Calu3 (cell line): ENCODE measurements around the gene NCR3LG1. TPM values are rescaled to one million over a fixed set of nuclear protein-coding genes. Genes with fewer than 3 reads are reported as not detected.

ENCODE experiments used
- BruUV-seq: library from RNA; stranded (reverse); fragments of 400-500 nt; replicated peaks from 2 replicates; lab custom pipeline; 2021; lab: Mats Ljungman, UMichigan
- CTCF ChIA-PET: fragments of 300-600 bp; sonication (Branson Sonifier 250); formaldehyde crosslinking; loops from one replicate; lab custom pipeline; 2022; ENCODE audit warnings: antibody characterized with exemption; lab: Charles Lee
- DNase-seq: peaks from one replicate; pipeline ENCODE4 v3.0.0; 2022
- H3K27ac Mint-ChIP-seq: one replicate; pipeline ENCODE4 v1.8.0; 2022; ENCODE audit warnings: mixed read lengths; ENCODE audit not compliant: unreplicated experiment
- H3K27me3 Mint-ChIP-seq: one replicate; pipeline ENCODE4 v1.8.0; 2022; ENCODE audit warnings: mixed read lengths; ENCODE audit not compliant: unreplicated experiment
- H3K36me3 Mint-ChIP-seq: one replicate; pipeline ENCODE4 v1.8.0; 2022; ENCODE audit warnings: mild to moderate bottlenecking, moderate library complexity, mixed read lengths; ENCODE audit not compliant: insufficient read depth, unreplicated experiment
- H3K4me1 Mint-ChIP-seq: one replicate; pipeline ENCODE4 v1.8.0; 2022; ENCODE audit warnings: mild to moderate bottlenecking, low read depth, mixed read lengths; ENCODE audit not compliant: unreplicated experiment
- H3K4me3 Mint-ChIP-seq: one replicate; pipeline ENCODE4 v1.8.0; 2022; ENCODE audit warnings: mild to moderate bottlenecking, low read depth, moderate library complexity, mixed read lengths; ENCODE audit not compliant: unreplicated experiment
- H3K9me3 Mint-ChIP-seq: one replicate; pipeline ENCODE4 v1.8.0; 2022; ENCODE audit warnings: low read depth, mixed read lengths; ENCODE audit not compliant: unreplicated experiment
- intact Hi-C: fragments of 100-400 bp; cut with micrococcal nuclease; formaldehyde crosslinking; loops from one replicate; pipeline ENCODE4 v1.10.0; 2022; ENCODE audit not compliant: unreplicated experiment
- total RNA-seq: library from RNA; stranded (reverse); gene quantifications from 2 replicates; pipeline ENCODE4 v1.2.3, GENCODE V29; 2022
- TF ChIP-seq, protein P1 (sequence below): fragments of 200-600 bp; IDR thresholded peaks from one replicate; pipeline ENCODE4 v1.8.0; 2022; ENCODE audit warnings: antibody characterized with exemption; ENCODE audit not compliant: unreplicated experiment

NCR3LG1 gene
- total RNA-seq, 1 experiment from 2014 or later, result 3.1 TPM

DNA sequence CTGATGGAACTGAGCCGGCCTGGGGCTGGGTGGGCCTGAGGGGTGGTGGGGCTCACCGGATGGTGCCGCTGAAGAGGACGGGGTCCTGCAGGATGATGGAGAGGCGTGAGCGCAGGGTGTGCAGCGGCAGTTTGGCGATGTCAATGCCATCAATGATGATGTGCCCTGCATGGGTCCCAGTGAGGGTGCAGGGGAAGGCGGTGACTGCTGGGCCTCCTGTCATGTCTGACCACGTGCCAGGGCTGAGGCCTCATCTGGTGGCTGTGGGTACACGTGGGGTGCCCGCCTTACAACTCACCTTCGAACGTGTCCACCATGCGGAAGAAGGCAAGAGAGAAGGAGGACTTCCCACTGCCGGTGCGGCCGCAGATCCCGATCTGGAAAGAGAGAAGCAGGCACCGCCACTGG, 44.0 kb downstream of the NCR3LG1 start:
- Mint-ChIP-seq H3K27ac (no peak overlapping the region), H3K4me3 (no peak overlapping the region), H3K9me3 (peaks cover 3% of the 10 kb centered on the region), H3K36me3 (no peaks in the 10 kb centered on the region), H3K27me3 (peaks cover 14% of the 10 kb centered on the region), H3K4me1 (peaks cover 17% of the 10 kb centered on the region)
- CTCF ChIA-PET, result no interaction called here
- TF ChIP-seq, protein P1, sequence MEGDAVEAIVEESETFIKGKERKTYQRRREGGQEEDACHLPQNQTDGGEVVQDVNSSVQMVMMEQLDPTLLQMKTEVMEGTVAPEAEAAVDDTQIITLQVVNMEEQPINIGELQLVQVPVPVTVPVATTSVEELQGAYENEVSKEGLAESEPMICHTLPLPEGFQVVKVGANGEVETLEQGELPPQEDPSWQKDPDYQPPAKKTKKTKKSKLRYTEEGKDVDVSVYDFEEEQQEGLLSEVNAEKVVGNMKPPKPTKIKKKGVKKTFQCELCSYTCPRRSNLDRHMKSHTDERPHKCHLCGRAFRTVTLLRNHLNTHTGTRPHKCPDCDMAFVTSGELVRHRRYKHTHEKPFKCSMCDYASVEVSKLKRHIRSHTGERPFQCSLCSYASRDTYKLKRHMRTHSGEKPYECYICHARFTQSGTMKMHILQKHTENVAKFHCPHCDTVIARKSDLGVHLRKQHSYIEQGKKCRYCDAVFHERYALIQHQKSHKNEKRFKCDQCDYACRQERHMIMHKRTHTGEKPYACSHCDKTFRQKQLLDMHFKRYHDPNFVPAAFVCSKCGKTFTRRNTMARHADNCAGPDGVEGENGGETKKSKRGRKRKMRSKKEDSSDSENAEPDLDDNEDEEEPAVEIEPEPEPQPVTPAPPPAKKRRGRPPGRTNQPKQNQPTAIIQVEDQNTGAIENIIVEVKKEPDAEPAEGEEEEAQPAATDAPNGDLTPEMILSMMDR, result no peak
- intact Hi-C loops, result no loop called here
- no TSS peak for BruUV-seq
- DNase-seq, result no peak

DNA sequence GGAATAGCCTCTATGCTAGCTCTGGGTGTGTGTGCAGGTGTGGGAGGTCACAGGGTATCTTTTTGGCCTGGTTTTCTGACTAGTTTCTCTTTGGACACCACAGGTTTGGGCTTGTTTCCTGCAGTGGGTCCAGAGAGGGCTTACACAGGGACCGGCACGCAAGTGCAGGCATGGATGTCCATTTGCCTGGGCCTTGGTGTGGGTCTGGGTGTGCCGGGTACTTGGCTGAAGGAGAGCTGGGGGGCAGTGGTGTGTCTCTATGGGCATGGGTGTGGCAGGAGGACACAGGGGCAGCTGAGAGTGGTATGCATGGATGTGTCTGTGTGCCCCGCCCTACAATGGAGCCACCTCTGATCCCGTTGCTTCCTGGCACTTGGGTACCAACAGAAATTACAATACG, 44.4 kb downstream of the NCR3LG1 start:
- Mint-ChIP-seq H3K4me1 (peaks cover 17% of the 10 kb centered on the region), H3K36me3 (no peaks in the 10 kb centered on the region), H3K9me3 (peaks cover 3% of the 10 kb centered on the region), H3K27ac (no peak overlapping the region), H3K4me3 (no peak overlapping the region), H3K27me3 (peaks cover 14% of the 10 kb centered on the region)
- TF ChIP-seq, protein P1, result no peak
- BruUV-seq, result no TSS peak
- DNase-seq, result no peak
- intact Hi-C loops, result no loop called here
- CTCF ChIA-PET, result no interaction called here

DNA sequence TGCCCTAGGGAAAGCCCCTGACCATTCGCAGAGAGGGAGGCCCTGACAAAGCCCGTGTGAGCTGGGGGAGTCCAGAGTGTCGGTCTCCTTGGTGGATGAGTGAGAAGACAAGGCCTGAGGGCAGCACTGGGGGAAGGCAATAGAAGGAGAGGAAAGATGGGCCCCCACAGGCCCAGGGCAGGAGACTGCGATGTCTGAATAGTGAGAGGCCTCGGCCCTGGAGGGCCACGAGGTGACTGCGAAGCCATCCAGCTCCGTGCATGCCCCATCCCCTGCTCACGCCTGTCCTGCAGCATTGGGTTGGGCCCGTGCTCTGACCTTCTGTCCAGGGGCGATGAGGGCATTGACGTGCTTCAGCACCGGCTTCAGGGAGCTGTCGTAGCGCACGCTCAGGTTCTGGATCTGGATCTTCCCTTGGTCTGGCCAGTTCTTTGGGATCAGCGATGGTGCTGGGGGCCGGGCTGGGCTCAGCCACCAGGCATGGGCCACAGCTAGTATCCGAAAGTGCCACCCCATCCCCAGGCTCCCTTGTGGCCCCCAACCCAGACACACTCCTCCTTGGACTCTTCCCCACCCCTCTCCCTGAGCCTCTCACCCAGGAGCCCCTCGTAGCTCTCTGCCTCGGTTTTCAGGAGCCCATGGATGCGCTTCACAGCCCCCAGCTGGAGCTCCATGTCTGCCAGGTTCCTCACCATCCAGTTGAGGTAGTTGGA, 45.2 kb downstream of the NCR3LG1 start:
- CTCF ChIA-PET, result no interaction called here
- BruUV-seq, result no TSS peak

DNA sequence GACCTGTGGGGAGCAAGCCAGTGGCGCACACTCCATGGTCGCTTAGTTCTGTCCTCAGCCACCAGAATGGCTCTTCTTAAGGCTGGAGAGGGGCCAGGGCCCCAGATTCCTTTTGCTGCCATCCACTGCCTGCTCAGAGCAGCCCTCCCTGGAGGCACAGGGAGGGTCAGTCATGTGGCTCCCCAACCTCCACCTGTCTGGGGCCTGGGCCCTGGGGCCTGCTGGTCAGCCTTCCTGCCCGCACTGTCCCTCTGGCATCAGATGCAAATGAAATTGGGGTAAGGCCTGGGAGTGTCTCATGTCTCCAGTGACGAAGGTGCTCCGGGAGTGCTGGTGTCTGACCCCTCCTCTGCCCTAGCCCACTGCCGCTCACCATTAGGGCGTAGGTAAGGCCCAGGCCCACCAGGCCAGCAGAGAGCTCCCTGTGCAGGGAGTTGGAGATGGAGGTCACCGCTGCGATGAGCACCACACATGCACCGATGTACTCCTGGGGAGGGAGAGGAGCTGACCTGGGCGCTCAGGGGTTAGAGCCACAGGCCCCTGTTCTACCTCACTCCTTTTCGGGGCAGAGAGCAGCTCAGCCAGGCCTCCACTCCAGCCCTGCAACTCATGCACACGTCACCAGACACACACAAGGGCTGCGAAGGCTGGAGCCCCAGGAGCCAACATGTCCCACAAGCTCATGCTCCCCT, 45.9 kb downstream of the NCR3LG1 start:
- Mint-ChIP-seq H3K4me3 (no peak overlapping the region), H3K36me3 (no peaks in the 10 kb centered on the region), H3K27ac (no peak overlapping the region), H3K27me3 (peaks cover 14% of the 10 kb centered on the region), H3K9me3 (peaks cover 3% of the 10 kb centered on the region), H3K4me1 (peaks cover 17% of the 10 kb centered on the region)
- BruUV-seq, result no TSS peak
- CTCF ChIA-PET, result interaction anchor here (0.6 kb wide), 1 partner anchor 76 kb away, joined by 3 read pairs; no protein-coding TSS in a partner anchor
- intact Hi-C loops, result no loop called here
- TF ChIP-seq, protein P1, result no peak
- DNase-seq, result no peak

More for the DNA sequence above, 45.2 kb downstream of the NCR3LG1 start:
- Mint-ChIP-seq H3K27ac (no peak overlapping the region), H3K4me3 (no peak overlapping the region), H3K27me3 (peaks cover 14% of the 10 kb centered on the region), H3K9me3 (peaks cover 3% of the 10 kb centered on the region), H3K36me3 (no peaks in the 10 kb centered on the region), H3K4me1 (peaks cover 17% of the 10 kb centered on the region)
- TF ChIP-seq, protein P1, result no peak
- DNase-seq, result no peak
- intact Hi-C loops, result no loop called here
